T-helper 1 cell (primary cell): ENCODE data around the gene SND1.
A peak's percentile ranks its signal among the peaks of the same experiment; 100 is the strongest.
"Not testable (repeated sequence)": the region's sequence is repeated elsewhere in the genome, so short reads cannot be mapped to it uniquely, and the experiment has no call there.

Experiments used
- DNase-seq, 5 donors: peaks; one replicate each; pipeline ENCODE4 v3.0.0-alpha.2; 2012 to 2020

SND1 gene

GRCh38 chr7:127892488-127893314 is 240.7 kb downstream of the SND1 start:
- DNase-seq, result no peak

- no peak for DNase-seq
These were observed 241.6 kb downstream of the SND1 start for GRCh38 chr7:127893547-127893946.

GRCh38 chr7:127894588-127894987 is 242.6 kb downstream of the SND1 start:
- no peak for DNase-seq

DNA sequence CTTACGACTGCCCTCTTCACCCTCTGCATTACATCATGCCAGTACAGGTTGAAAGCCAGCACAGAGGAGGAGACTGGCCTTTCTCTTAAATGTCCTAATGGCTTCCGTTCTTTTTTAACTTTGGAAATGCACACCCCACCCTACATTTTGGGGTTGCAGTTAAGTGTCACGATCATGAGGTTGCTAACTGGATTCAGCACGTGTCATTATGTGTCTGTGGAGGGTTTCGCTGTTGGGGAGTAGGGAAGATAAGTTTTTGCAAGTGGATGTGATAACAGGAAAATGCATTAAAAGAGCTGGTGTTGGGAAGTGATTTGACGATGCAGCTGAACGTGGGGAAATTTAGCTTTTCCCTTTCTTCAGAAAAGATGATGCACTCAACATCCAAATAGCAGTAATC is 243.4 kb downstream of the SND1 start:
- DNase-seq, result no peak

DNA sequence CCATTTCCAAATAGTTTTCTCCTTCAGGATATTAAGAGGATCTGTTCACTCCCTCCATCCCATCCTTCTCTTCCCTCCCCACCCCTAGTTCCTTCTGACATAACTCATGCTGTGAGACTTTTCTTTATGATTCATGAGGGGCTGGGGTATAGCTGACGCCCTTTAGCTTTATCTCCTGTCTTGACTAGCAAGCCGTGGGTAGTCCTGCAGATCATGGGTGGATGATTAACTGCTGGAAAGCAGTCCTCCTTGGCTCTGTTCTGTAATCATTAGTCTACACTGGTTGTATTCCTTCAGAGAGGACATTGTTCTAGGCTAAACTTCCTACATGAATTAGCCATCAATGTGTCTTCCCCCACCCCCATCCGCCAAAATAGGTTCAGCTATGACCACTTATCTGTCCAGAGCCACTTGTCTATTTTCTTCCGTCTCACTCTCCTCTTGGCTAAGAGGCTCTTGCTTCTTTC is 243.9 kb downstream of the SND1 start:
- no peak for DNase-seq

DNA sequence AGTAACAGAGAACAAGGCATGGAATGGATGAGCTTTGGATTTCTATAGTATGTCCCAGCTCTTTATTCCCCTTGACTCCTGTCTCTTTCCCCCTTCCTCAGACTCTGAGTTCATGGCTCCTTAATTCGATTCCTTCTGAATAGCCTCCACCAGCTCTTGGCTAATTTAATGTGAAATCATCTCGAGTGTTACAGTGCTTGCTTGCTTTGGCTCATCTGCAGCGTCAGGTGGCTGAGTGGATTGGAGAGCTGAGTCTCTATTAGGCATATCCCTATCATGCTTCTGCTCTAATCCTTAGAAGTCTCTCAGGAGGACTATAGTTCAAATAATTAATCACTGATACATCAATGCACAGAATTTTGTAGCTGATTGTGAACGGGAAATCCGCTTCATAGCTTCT is 244.7 kb downstream of the SND1 start:
- no peak for DNase-seq

- peak in 1 of 5 donors; percentile 53 for DNase-seq
These were observed 245.9 kb downstream of the SND1 start for GRCh38 chr7:127897704-127898454.

DNA sequence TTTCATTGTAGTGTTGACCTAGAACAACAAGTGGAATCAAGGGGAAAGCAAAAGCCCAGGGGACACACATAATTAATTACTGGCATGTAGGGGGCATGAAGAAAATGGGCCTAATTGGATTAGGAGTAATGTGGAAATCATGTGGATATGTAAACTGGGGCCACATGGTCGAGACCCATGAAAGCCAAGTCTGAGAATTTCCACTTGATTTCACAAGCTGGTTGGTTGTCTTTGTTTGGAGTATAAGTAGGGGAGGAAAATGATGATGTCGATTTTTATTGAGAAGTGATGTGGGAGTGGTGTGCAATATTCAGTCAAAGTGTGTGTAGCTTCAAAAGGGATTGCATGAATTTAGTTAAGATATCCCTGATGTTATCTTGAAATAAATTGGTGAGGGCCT is 247.4 kb downstream of the SND1 start:
- DNase-seq, result no peak

GRCh38 chr7:127900141-127900540 is 248.1 kb downstream of the SND1 start:
- DNase-seq, result no peak

DNA sequence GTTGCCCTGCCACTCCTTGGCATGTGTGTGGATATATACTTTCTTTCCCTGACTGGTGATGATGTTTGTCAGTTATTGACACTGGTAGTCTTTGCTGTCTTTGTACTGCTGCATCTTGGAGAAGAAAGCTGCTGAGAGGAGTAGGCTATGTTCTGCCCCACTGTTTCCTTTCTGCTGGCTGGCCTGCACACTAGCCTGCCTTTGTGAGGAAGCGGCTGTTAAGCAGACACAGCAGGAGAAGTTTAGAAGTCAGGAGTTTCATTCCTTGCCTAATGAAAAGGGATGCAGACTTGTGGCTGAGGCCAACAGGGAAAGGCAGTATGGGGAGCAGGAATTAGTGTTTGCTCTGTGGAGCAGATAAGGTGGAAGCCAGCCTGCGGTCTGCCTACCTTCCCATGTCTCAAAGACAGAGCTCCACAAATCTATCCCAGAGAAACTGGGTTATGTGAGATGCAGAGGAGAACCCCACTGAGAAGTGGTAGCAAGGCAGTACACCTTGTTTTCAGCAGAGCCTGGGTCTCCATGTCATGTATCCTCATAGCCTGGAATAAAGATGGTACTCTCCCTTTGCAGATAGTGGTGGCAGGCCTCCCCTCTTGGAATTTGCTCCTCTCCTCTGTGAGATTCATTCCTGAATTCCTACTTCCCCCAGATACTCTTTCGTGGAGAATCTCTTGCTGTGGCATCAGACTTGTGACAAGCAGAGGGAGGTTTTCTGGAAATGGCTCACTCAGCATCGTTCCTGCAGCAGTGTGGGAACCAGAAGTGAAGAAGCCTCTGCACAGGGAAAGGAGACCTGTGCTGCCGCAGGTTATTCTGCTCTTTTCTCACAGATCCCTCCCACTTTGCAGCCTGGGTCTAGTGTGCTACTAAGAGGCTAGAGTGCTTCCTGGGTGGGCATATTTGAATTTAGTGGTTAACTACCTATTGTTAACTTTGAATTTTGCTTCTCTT is 249.0 kb downstream of the SND1 start:
- DNase-seq, result no peak

- DNase-seq, result no peak
These were observed 250.1 kb downstream of the SND1 start for GRCh38 chr7:127901895-127902703.

DNA sequence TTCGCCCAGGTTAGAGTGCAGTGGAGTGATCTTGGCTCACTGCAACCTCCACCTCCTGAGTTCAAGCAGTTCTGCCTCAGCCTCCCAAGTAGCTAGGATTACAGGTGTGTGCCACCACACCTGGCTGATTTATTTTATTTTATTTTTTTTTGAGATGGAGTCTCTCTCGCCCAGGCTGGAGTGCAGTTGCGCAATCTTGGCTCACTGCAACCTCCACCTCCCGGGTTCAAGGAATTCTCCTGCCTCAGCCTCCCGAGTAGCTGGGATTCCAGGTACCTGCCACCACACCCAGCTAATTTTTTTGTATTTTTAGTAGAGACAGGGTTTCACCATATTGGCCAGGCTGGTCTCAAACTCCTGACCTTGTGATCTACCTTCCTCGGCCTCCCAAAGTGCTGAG is 250.8 kb downstream of the SND1 start:
- not testable (repeated sequence) for DNase-seq

GRCh38 chr7:127903892-127904669 is 252.1 kb downstream of the SND1 start:
- no peak for DNase-seq

DNA sequence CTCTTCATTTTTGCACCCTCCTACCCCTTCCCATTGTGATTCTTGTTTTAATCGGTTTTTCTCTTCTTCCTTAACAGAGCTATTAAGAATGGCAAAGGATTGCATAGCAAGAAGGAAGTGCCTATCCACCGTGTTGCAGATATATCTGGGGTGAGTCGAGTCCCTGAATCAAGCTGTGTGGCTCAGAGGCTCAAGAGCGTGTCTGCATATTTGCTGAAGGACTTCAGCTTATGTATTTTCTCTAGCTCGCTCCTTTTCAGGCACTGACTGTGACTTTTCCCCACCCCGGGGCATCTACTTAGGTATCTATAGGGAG is 252.6 kb downstream of the SND1 start:
- no peak for DNase-seq

GRCh38 chr7:127905021-127905420 is 253.0 kb downstream of the SND1 start:
- DNase-seq, result no peak

GRCh38 chr7:127905491-127906330 is 253.7 kb downstream of the SND1 start:
- DNase-seq, result peak in 1 of 5 donors; percentile 30

DNA sequence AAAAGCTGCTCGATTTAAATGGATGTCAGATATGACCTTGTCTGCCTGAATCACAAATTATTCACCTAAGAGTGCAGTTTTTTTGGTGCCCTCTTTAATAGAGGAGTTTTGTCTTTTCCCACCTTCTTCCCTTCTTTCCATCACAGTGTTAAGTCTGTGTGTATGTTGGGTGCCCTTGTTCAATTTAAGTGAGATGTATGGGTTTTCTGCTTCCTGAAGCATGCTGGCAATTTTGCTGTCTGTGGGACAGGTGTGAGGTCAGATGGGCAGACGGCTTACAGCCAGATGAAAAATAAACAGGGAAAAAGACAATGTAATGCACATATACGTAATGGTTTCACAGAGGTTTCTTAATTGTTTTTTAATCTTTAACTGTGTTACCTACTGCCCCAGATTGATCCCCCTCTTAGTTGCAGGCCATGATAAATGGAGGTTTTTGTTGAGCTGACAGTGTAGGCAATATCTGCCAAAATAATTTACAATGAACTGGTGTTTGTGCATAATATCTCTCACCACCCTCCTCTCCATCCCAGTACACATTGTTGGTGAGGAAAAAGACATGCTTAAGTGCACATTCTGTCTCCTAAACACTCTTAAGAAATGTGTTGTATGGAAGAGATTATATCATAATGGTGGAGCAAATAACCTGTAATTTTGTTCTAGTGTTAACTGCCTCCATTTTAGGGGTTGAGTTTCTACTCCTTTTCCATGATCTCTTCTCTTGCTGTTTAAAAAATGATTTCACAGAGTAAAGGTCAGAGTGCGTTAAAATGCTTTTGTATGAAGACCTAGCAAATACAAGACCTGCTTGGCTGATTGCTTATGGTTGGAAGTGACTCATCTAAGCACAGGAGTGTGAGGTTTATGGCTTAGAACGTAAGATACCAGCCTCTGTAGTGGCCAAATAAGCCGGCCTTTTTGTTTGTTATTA is 255.4 kb downstream of the SND1 start:
- DNase-seq, result no peak

DNA sequence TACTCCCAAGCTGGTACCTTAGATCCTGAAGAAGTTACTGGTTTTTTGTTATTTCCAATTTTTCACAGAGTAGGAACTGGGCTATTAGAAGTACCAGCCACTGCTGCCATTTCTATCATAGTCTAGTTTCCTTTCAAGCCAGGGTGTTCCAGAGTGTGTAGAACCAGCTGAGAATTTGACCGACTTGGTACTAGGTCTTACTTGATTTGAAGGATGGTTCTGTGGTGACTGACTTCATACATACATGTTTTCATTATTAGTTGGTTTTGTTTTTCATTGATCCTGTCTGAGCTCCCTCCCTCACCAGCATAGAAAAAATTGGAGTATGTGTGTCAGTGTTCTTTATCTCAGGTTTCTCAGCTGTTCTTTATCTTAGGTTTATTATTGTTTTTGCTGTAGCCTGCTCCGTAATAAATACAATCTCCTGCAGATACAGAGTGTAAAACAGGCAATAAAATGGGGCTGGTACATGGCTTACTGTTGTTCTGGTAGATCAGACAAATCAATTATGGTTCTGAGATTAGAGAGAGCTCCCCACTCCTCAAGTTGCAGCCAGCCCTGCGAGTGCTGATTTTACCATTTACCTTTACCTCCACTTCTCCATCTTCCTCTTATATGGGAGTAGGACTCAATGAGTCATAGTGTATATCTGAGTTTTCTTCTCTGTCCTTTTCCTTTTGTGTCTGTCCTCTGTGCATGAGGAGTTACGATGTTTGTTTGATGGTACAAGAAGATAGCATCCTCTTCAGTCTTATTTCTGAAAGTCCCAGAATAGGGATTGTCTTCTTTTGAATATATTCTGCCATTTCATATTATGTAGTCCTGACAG is 256.6 kb downstream of the SND1 start:
- no peak for DNase-seq
